ENCODE data around the gene CC2D2B.
"Not testable (repeated sequence)": the region's sequence is repeated elsewhere in the genome, so short reads cannot be mapped to it uniquely, and the experiment has no call there.

DNA sequence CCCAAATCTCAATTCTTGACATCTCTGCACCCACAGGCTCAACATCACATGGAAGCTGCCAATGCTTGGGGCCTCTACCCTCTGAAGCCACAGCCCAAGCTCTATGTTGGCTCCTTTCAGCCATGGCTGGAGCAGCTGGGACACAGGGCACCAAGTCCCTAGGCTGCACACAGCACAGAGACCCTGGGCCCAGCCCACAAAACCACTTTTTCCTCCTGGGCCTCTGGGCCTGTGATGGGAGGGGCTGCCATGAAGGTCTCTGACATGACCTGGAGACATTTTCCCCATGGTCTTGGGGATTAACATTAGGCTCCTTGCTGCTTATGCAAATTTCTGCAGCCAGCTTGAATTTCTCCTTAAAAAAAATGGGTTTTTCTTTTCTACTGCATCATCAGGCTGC lies 33.0 kb upstream of the CC2D2B start:
- not testable (repeated sequence) for TF ChIP-seq POLR2AphosphoS5 (IDR thresholded peaks at IDR 0.05; ENCODE audit: low read depth, low read length); POLR2A (IDR thresholded peaks at IDR 0.05; ENCODE audit: control extremely low read depth in 1 of 2, low read depth in 2 of 2, low read length in 2 of 2); MAFK (IDR thresholded peaks at IDR 0.05; ENCODE audit: low read depth, low read length); JUND (IDR thresholded peaks at IDR 0.05; ENCODE audit: low read length); YY1 (IDR thresholded peaks at IDR 0.05; ENCODE audit: low read depth, low read length); EP300 (IDR thresholded peaks at IDR 0.05; ENCODE audit: borderline replicate concordance in 1 of 2, low read depth in 2 of 2, low read length in 2 of 2); EZH2 (IDR thresholded peaks at IDR 0.05; ENCODE audit: low read depth, low read length, severe bottlenecking)
- TF ChIP-seq, protein P1, sequence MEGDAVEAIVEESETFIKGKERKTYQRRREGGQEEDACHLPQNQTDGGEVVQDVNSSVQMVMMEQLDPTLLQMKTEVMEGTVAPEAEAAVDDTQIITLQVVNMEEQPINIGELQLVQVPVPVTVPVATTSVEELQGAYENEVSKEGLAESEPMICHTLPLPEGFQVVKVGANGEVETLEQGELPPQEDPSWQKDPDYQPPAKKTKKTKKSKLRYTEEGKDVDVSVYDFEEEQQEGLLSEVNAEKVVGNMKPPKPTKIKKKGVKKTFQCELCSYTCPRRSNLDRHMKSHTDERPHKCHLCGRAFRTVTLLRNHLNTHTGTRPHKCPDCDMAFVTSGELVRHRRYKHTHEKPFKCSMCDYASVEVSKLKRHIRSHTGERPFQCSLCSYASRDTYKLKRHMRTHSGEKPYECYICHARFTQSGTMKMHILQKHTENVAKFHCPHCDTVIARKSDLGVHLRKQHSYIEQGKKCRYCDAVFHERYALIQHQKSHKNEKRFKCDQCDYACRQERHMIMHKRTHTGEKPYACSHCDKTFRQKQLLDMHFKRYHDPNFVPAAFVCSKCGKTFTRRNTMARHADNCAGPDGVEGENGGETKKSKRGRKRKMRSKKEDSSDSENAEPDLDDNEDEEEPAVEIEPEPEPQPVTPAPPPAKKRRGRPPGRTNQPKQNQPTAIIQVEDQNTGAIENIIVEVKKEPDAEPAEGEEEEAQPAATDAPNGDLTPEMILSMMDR (IDR thresholded peaks at IDR 0.05; ENCODE audit: control extremely low read depth in 1 of 3, insufficient read depth in 1 of 3, low read depth in 1 of 3, low read length in 3 of 3), result not testable (repeated sequence)

Data from H1 (cell line).